Cardiac muscle cell (in vitro differentiated cells and primary cell): Measurements from ENCODE around the gene FARS2. TPM values are rescaled to one million over a fixed set of nuclear protein-coding genes. Genes with fewer than 3 reads are reported as not detected.

Experiments
- DNase-seq, 2 donors: peaks; one replicate each; pipeline versions ENCODE4 v3.0.0 to v3.0.0-alpha.2; 2010 to 2017; ENCODE audit warnings: low read depth in 1 of 2, low spot score in 1 of 2
- H3K27ac ChIP-seq: fragments of 200-600 bp; sonication (generic); 2 replicates; pipeline ENCODE4 v1.5.1; 2016
- H3K27me3 ChIP-seq: fragments of 200-600 bp; sonication (generic); 2 replicates; pipeline ENCODE4 v1.6.0; 2016; ENCODE audit warnings: control low read depth
- H3K36me3 ChIP-seq: fragments of 200-600 bp; sonication (generic); 2 replicates; pipeline ENCODE4 v1.5.1; 2016; ENCODE audit warnings: control low read depth
- H3K4me1 ChIP-seq: fragments of 200-600 bp; sonication (generic); 2 replicates; pipeline ENCODE4 v1.8.1; 2017; ENCODE audit warnings: low read depth, mild to moderate bottlenecking, mixed run types
- H3K4me3 ChIP-seq: fragments of 200-600 bp; sonication (generic); 2 replicates; pipeline ENCODE4 v1.5.1; 2016; ENCODE audit warnings: mild to moderate bottlenecking
- H3K9me3 ChIP-seq: fragments of 200-600 bp; sonication (generic); 2 replicates; pipeline ENCODE4 v1.5.1; 2017; ENCODE audit warnings: low read depth, mild to moderate bottlenecking, control low read depth
- polyA plus RNA-seq: library from polyadenylated mRNA; unstranded; fragments of >200 nt; fragmentation: Nextera tagmentation; extraction: Ambion mirVana; gene quantifications from 2 replicates; pipeline ENCODE4 v1.2.1, GENCODE V29; 2016
- total RNA-seq: library from RNA; depleted of rRNA; stranded (reverse); fragments of >200 nt; gene quantifications from 2 replicates; pipeline ENCODE4 v1.2.3, GENCODE V29; 2016
- TF ChIP-seq, protein P1 (sequence below): IDR thresholded peaks from 2 replicates; pipeline ENCODE4 v1.5.1; 2012; ENCODE audit warnings: low read depth, mild to moderate bottlenecking, low read length

Gene FARS2
- total and polyA plus RNA-seq, 2 experiments from 2014 or later = 12.4 to 22.5 TPM

DNA sequence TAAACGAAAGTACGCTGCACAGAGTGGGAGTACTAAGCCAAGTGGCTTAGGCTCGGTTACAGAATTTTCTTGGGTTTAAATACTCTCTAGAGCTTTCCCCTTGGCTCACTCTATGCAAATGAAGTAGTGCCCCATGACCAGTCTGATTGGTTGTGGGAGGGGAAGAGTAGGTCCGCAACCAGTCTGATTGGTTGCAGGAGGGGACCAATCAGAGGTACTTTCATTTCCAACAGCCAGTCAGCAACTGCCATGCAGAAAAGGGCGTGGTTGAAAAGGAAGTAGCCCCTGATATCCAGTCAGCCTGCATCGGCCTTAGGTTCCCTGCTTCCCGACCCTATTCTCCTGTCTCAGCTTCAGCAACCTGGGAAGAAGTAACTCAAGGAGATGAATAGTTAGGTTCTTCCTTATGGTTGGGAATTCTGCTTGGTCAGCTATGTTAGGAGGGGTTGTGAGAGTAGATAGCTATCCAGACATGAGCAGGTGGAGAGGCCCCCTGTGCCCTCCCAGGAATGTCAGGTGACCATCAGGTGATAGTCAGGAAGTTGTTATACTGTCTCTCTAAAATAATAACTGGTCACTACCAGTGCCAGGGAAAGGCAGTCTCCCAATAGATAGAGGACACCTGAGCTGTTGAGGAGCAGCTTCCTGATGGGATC, 57.4 kb downstream of the FARS2 start:
- Histone ChIP-seq H3K36me3 (no peaks in the 10 kb centered on the region), H3K9me3 (no peaks in the 10 kb centered on the region), H3K4me3 (no peak overlapping the region), H3K27me3 (no peaks in the 10 kb centered on the region), H3K4me1 (no peaks in the 10 kb centered on the region), H3K27ac (no peak overlapping the region)
- TF ChIP-seq, protein P1, sequence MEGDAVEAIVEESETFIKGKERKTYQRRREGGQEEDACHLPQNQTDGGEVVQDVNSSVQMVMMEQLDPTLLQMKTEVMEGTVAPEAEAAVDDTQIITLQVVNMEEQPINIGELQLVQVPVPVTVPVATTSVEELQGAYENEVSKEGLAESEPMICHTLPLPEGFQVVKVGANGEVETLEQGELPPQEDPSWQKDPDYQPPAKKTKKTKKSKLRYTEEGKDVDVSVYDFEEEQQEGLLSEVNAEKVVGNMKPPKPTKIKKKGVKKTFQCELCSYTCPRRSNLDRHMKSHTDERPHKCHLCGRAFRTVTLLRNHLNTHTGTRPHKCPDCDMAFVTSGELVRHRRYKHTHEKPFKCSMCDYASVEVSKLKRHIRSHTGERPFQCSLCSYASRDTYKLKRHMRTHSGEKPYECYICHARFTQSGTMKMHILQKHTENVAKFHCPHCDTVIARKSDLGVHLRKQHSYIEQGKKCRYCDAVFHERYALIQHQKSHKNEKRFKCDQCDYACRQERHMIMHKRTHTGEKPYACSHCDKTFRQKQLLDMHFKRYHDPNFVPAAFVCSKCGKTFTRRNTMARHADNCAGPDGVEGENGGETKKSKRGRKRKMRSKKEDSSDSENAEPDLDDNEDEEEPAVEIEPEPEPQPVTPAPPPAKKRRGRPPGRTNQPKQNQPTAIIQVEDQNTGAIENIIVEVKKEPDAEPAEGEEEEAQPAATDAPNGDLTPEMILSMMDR = no peak
- no peak for DNase-seq

DNA sequence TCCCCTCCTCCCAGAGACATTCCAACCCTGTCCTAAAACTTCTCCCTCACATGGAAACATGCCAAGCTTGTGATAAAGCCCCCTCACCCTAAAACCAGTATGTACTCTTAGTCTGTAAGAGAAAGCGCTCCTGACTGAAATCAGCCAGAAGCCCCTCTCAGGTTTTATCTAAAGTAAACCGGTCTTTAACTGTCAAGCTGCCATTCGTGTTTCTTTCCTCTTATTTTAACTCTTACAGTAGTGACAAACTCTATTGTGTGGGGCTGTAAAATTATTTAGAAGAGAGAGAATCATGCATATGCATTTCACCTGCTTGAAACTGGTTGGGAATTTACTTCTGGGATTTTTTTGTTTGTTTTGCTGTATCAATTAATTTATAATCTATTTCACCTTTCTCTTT, 62.7 kb downstream of the FARS2 start:
- no peaks in the 10 kb centered on the region for H3K4me1 ChIP-seq
- TF ChIP-seq, protein P1 = no peak
- no peaks in the 10 kb centered on the region for H3K9me3 ChIP-seq
- no peak overlapping the region for H3K4me3 ChIP-seq
- no peak overlapping the region for H3K27ac ChIP-seq
- no peaks in the 10 kb centered on the region for H3K27me3 ChIP-seq
- no peaks in the 10 kb centered on the region for H3K36me3 ChIP-seq
- DNase-seq = no peak

DNA sequence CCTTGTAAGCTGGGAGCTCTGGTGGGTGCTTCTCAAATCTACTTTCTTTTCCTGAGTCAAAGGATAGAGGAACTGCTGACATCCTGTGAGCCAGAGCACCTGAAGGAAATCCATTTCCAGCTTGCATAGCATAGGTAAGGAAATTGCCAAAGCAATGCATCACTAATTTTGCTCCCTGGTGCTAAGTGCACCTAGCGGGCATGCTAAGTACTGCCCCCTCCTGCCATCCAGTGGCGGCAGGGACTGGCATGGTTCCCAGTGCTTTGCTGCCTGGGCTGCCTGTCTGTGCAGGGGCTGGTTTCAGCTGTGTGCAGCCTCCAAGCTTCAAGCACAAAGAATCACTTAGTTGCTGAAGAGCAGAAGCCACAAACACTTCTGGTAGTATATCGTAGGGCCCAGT, 63.9 kb downstream of the FARS2 start:
- Histone ChIP-seq H3K4me3 (no peak overlapping the region), H3K36me3 (no peaks in the 10 kb centered on the region), H3K27ac (no peak overlapping the region), H3K4me1 (no peaks in the 10 kb centered on the region), H3K27me3 (no peaks in the 10 kb centered on the region), H3K9me3 (no peaks in the 10 kb centered on the region)
- TF ChIP-seq, protein P1 = no peak
- DNase-seq = no peak

DNA sequence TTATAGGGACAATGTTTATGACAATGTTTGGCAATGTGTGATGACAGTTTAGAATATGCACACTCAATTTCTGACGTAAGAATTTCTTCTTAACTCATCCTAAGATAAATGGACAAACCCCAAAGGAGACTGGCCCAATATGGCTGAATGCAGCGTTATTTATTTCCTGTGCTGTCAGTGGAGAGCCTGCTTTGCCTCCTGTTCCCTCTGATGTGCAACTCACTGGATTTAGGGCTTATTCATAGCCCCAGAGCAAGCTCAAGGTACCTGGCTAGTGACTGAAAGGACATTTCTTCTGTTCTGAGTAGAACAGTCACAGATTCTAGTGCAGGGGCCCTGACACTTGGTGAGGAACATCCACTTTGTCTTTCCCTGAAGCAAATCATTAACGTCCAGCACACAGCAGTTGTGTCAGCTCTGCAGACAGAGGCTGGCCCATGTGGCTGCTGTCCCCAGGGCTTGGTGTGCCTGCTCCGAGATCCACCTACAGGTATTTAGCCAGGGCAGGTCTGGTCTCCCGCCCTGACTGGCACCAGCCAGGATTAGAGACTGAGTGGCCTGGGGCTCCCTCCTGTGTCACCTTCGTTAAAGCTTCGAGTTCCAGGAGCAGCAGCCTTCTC, 64.8 kb downstream of the FARS2 start:
- Histone ChIP-seq H3K36me3 (no peaks in the 10 kb centered on the region), H3K4me3 (no peak overlapping the region), H3K4me1 (no peaks in the 10 kb centered on the region), H3K9me3 (no peaks in the 10 kb centered on the region), H3K27me3 (no peaks in the 10 kb centered on the region), H3K27ac (no peak overlapping the region)
- DNase-seq = no peak
- TF ChIP-seq, protein P1 = no peak

DNA sequence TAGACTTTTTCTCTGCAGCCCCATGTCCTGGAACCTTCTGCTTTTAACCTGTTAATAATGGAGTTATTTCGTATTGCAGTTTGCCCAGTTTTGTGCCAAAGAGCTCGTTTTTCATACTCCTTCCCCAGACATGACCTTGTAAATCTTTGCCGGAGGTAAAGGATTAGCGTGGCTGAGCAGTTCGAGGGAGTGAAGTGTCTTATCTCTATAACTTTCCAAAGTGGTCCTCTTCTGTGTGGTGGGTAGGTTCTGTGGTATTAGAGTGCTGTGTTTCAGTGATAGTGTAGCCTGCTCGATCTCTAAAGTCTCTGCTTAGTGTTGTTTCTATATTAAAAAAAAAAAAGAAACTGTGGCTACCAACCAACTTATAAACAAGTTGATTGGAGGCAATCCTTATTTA, 67.5 kb downstream of the FARS2 start:
- Histone ChIP-seq H3K36me3 (no peaks in the 10 kb centered on the region), H3K9me3 (no peaks in the 10 kb centered on the region), H3K27me3 (no peaks in the 10 kb centered on the region), H3K4me1 (no peaks in the 10 kb centered on the region), H3K4me3 (no peak overlapping the region), H3K27ac (no peak overlapping the region)
- peak in 1 of 2 donors; percentile 19 for DNase-seq
- TF ChIP-seq, protein P1 = no peak
